ENCODE results near the gene KLF16.

Gene KLF16

GRCh38 chr19:1818549-1819195 lies 44.7 kb downstream of the KLF16 start:
- FAIRE-seq, result no peak

- FAIRE-seq, result no peak
Observed at GRCh38 chr19:1817553-1818179, 45.7 kb downstream of the KLF16 start.

GRCh38 chr19:1816530-1817298 lies 46.7 kb downstream of the KLF16 start:
- FAIRE-seq, result no peak

- no peak for FAIRE-seq
Observed at GRCh38 chr19:1815605-1816529, 47.5 kb downstream of the KLF16 start.

- no peak for FAIRE-seq
Observed at GRCh38 chr19:1814833-1815604, 48.4 kb downstream of the KLF16 start.

GRCh38 chr19:1814391-1814790 lies 49.0 kb downstream of the KLF16 start:
- FAIRE-seq, result no peak

GRCh38 chr19:1813192-1814182 lies 49.9 kb downstream of the KLF16 start:
- FAIRE-seq, result no peak

GRCh38 chr19:1812426-1813191 lies 50.8 kb downstream of the KLF16 start:
- FAIRE-seq, result peak; percentile 81

GRCh38 chr19:1811942-1812425 lies 51.4 kb downstream of the KLF16 start, which contains the start of gene ATP8B3:
Gene ATP8B3 (minus strand): TSS chr19:1812276. CDS start chr19:1811736, 540 bp downstream.
- FAIRE-seq, result no peak

- FAIRE-seq, result no peak
Observed at GRCh38 chr19:1811472-1811894, 51.9 kb downstream of the KLF16 start.

GRCh38 chr19:1810439-1811160 lies 52.8 kb downstream of the KLF16 start:
- FAIRE-seq, result no peak

- no peak for FAIRE-seq
Observed at GRCh38 chr19:1809678-1810077, 53.7 kb downstream of the KLF16 start.

- FAIRE-seq, result no peak
Observed at GRCh38 chr19:1808395-1808731, 55.0 kb downstream of the KLF16 start.

- no peak for FAIRE-seq
Observed at GRCh38 chr19:1807695-1808394, 55.5 kb downstream of the KLF16 start.

GRCh38 chr19:1807030-1807694 lies 56.2 kb downstream of the KLF16 start:
- FAIRE-seq, result no peak

- no peak for FAIRE-seq
Observed at GRCh38 chr19:1806184-1807029, 57.0 kb downstream of the KLF16 start.

Measured in TTC549 (cell line).